ENCODE results near the gene MRPL28. TPM values are rescaled to one million over a fixed set of nuclear protein-coding genes. Genes with fewer than 3 reads are reported as not detected.

Gene MRPL28
- total RNA-seq, 1 experiment from 2014 or later = 140 TPM

DNA sequence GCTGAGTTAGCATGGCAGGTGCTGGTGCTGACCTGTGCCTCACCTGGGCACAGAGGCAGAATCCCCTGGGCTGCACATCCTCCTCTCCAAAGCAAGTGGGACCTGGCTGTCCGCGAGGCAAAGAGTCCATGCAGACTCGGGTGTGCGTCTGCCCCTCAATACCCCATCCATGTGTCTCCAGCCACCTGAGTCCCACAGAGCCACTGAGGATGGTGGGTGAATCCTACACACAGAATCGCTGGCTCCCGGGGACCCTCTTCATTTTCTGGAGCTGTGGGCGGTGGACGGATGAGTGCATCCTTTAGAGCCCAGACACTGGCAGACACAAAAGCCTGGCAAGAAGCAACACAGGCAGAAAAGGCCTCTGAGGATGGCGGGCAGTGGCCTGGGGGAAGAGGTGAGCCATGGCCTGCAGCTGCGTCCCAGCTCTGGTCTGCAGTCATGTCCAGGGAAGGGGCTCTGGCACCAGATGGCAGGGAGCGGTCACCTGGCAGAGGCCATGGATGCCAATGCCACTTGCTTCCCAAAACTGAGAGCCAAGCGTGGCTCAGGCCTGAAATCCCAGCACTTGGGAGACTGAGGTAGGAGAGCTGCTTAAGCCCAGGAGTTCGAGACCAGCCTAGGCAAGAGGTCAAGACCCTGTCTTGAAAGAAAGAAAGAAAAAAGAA, 47.7 kb downstream of the MRPL28 start:
- DNase-seq (ENCODE audit: low read depth, low spot score) = no peak
- H3K4me3 ChIP-seq (ENCODE audit: low read depth in 2 of 2, low read length in 2 of 2) = no peak overlapping the region
- no peaks in the 10 kb centered on the region for H3K27me3 ChIP-seq (ENCODE audit: control insufficient read depth, insufficient read depth, low read length)
- H3K4me1 ChIP-seq (ENCODE audit: control insufficient read depth, insufficient read depth, low read length) = peaks cover 31% of the 10 kb centered on the region
- no peak overlapping the region for H3K27ac ChIP-seq (ENCODE audit: low read length)
- in situ Hi-C loops (cut with HindIII; ENCODE audit: low pct_unique_long_range_greater_than_20kb, low sequenced_read_pairs) = no loop called here
- CTCF ChIA-PET = no interaction called here
- TF ChIP-seq TCF7L2 (IDR thresholded peaks at IDR 0.05; ENCODE audit: low read depth, low read length) (no peak), SIN3A (IDR thresholded peaks at IDR 0.05; ENCODE audit: borderline replicate concordance, insufficient read depth, low read depth, low read length) (no peak), POLR2AphosphoS5 (IDR thresholded peaks at IDR 0.05; ENCODE audit: low read depth, low read length) (no peak)
- TF ChIP-seq, protein P1, sequence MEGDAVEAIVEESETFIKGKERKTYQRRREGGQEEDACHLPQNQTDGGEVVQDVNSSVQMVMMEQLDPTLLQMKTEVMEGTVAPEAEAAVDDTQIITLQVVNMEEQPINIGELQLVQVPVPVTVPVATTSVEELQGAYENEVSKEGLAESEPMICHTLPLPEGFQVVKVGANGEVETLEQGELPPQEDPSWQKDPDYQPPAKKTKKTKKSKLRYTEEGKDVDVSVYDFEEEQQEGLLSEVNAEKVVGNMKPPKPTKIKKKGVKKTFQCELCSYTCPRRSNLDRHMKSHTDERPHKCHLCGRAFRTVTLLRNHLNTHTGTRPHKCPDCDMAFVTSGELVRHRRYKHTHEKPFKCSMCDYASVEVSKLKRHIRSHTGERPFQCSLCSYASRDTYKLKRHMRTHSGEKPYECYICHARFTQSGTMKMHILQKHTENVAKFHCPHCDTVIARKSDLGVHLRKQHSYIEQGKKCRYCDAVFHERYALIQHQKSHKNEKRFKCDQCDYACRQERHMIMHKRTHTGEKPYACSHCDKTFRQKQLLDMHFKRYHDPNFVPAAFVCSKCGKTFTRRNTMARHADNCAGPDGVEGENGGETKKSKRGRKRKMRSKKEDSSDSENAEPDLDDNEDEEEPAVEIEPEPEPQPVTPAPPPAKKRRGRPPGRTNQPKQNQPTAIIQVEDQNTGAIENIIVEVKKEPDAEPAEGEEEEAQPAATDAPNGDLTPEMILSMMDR (IDR thresholded peaks at IDR 0.05) = no peak
- TF ChIP-seq, protein P2, sequence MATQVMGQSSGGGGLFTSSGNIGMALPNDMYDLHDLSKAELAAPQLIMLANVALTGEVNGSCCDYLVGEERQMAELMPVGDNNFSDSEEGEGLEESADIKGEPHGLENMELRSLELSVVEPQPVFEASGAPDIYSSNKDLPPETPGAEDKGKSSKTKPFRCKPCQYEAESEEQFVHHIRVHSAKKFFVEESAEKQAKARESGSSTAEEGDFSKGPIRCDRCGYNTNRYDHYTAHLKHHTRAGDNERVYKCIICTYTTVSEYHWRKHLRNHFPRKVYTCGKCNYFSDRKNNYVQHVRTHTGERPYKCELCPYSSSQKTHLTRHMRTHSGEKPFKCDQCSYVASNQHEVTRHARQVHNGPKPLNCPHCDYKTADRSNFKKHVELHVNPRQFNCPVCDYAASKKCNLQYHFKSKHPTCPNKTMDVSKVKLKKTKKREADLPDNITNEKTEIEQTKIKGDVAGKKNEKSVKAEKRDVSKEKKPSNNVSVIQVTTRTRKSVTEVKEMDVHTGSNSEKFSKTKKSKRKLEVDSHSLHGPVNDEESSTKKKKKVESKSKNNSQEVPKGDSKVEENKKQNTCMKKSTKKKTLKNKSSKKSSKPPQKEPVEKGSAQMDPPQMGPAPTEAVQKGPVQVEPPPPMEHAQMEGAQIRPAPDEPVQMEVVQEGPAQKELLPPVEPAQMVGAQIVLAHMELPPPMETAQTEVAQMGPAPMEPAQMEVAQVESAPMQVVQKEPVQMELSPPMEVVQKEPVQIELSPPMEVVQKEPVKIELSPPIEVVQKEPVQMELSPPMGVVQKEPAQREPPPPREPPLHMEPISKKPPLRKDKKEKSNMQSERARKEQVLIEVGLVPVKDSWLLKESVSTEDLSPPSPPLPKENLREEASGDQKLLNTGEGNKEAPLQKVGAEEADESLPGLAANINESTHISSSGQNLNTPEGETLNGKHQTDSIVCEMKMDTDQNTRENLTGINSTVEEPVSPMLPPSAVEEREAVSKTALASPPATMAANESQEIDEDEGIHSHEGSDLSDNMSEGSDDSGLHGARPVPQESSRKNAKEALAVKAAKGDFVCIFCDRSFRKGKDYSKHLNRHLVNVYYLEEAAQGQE (IDR thresholded peaks at IDR 0.05; ENCODE audit: insufficient read depth in 1 of 2, low read depth in 2 of 2, low read length in 1 of 2) = no peak
- POLR2A ChIA-PET = no interaction called here
- ATAC-seq = no peak
- intact Hi-C loops (cut with micrococcal nuclease; ENCODE audit: unreplicated experiment) = no loop called here
- BruUV-seq (replicated peaks) = no TSS peak
- H3K36me3 ChIP-seq (ENCODE audit: control insufficient read depth, insufficient read depth, low read length) = no peaks in the 10 kb centered on the region
- no peaks in the 10 kb centered on the region for H3K9me3 ChIP-seq (ENCODE audit: control insufficient read depth, insufficient read depth, low read depth, low read length)

DNA sequence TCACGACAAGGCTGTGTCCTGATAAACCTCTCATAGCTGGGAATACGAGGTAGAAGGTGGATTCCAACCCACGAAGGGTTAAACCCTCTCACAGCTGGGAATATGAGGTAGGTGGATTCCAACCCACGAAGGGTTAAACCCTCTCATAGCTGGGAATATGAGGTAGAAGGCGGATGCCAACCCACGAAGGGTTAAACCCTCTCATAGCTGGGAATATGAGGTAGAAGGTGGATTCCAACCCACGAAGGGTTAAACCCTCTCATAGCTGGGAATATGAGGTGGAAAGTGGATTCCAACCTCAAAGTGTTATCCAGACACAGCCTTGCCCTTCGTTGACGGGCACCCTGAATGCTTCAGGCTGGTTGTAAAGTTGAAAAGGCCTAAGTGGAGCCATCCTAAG, 48.8 kb downstream of the MRPL28 start:
- ChIA-PET CTCF (no interaction called here), POLR2A (no interaction called here)
- ATAC-seq (peak; percentile 23; the same call in 1 of the 2 replicates), DNase-seq (ENCODE audit: low read depth, low spot score) (no peak)
- Histone ChIP-seq H3K27ac (ENCODE audit: low read length) (no peak overlapping the region), H3K9me3 (ENCODE audit: control insufficient read depth, insufficient read depth, low read depth, low read length) (no peaks in the 10 kb centered on the region), H3K36me3 (ENCODE audit: control insufficient read depth, insufficient read depth, low read length) (no peaks in the 10 kb centered on the region), H3K27me3 (ENCODE audit: control insufficient read depth, insufficient read depth, low read length) (no peaks in the 10 kb centered on the region), H3K4me1 (ENCODE audit: control insufficient read depth, insufficient read depth, low read length) (peaks cover 21% of the 10 kb centered on the region), H3K4me3 (ENCODE audit: low read depth in 2 of 2, low read length in 2 of 2) (no peak overlapping the region)
- TF ChIP-seq, protein P2 (IDR thresholded peaks at IDR 0.05; ENCODE audit: insufficient read depth in 1 of 2, low read depth in 2 of 2, low read length in 1 of 2) = no peak
- TF ChIP-seq, protein P1 (IDR thresholded peaks at IDR 0.05) = no peak
- no TSS peak for BruUV-seq (replicated peaks)
- in situ Hi-C loops (cut with HindIII; ENCODE audit: low pct_unique_long_range_greater_than_20kb, low sequenced_read_pairs) = no loop called here
- intact Hi-C loops (cut with micrococcal nuclease; ENCODE audit: unreplicated experiment) = no loop called here
